Measurements from ENCODE around the gene CHAT. TPM values are rescaled to one million over a fixed set of nuclear protein-coding genes. Genes with fewer than 3 reads are reported as not detected.

The CHAT gene
- total and polyA plus RNA-seq, 12 donors = not detected

DNA sequence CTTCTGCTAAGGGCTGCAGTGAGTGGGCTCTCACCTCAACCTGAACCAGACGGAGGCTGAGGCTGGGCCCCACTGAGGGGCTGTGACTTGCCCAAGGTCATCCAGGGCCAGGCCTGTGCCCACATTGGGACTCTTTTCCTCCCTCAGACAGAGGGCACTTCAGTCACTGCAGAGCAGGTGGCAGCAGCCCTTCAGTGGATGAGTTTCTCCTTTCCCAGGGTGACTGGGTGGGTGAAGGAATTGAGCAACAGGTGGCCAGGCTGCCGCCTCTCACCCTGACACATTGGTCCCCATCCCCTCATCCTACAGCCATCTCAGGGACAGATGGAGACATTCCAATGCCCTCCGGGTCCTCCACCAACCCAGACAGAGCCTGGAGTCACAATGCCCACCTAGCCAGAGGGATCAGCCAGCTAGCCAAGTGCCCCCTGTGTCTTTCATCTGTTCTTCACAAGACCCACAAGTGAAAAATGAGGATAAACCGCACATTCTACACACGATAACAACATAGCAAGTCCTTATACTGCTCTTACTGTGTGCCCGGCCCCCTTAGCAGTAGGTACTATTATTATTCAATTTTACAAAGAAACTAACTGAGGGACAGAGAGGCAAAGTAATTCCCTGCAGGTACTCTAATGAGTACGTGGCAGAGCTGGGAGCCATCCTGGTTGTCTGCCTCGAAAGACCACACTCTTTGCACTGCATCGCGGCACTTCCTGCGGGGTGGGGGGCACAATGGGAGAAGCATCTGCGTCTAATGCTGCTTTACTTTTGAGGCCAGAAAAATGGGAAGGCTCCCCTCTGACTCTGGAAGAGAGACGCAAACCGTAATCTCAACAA lies 5.5 kb upstream of the CHAT start:
- H3K36me3 ChIP-seq = no peaks in the 10 kb centered on the region
- 12 to 15% methylated on average over 14 of the region's 14 CpGs for WGBS, 2 donors
- H3K27me3 ChIP-seq = peaks cover 42 to 89% (median 73%) of the 10 kb centered on the region in 7 donors
- no peak for ATAC-seq
- no peak for DNase-seq
- peaks cover 0 to 41% (median 22%) of the 10 kb centered on the region in 9 donors for H3K4me1 ChIP-seq
- intact Hi-C loops (cut with DNase I) = no loop called here
- H3K4me3 ChIP-seq = no peak overlapping the region
- no peak overlapping the region for H3K27ac ChIP-seq
- H3K9me3 ChIP-seq = no peaks in the 10 kb centered on the region
- TF ChIP-seq, protein P1, sequence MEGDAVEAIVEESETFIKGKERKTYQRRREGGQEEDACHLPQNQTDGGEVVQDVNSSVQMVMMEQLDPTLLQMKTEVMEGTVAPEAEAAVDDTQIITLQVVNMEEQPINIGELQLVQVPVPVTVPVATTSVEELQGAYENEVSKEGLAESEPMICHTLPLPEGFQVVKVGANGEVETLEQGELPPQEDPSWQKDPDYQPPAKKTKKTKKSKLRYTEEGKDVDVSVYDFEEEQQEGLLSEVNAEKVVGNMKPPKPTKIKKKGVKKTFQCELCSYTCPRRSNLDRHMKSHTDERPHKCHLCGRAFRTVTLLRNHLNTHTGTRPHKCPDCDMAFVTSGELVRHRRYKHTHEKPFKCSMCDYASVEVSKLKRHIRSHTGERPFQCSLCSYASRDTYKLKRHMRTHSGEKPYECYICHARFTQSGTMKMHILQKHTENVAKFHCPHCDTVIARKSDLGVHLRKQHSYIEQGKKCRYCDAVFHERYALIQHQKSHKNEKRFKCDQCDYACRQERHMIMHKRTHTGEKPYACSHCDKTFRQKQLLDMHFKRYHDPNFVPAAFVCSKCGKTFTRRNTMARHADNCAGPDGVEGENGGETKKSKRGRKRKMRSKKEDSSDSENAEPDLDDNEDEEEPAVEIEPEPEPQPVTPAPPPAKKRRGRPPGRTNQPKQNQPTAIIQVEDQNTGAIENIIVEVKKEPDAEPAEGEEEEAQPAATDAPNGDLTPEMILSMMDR (IDR thresholded peaks at IDR 0.05) = no peak

DNA sequence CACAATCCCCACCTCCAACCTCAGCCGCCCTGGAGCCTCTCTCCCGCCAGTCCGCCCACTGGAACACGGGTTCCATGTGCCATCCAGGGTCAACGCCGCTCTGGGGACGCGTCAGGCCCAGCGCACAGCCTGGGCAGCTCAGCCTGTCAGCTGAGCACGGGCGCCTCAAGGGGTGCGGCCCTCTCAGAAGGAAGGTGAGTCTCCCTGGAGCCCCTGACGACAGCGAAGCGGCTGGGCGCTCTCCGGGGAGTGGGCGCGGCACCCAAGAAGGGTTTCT lies 4.9 kb upstream of the CHAT start:
- TF ChIP-seq, protein P1 (IDR thresholded peaks at IDR 0.05) = no peak
- no peaks in the 10 kb centered on the region for H3K9me3 ChIP-seq
- peaks cover 0 to 41% (median 22%) of the 10 kb centered on the region in 9 donors for H3K4me1 ChIP-seq
- WGBS, 2 donors = 2 to 3% methylated on average over 19 of the region's 19 CpGs
- peaks cover 42 to 89% (median 75%) of the 10 kb centered on the region in 7 donors for H3K27me3 ChIP-seq
- H3K4me3 ChIP-seq = no peak overlapping the region
- DNase-seq (no peak), ATAC-seq (no peak)
- intact Hi-C loops (cut with DNase I) = no loop called here
- H3K36me3 ChIP-seq = no peaks in the 10 kb centered on the region
- H3K27ac ChIP-seq = no peak overlapping the region

DNA sequence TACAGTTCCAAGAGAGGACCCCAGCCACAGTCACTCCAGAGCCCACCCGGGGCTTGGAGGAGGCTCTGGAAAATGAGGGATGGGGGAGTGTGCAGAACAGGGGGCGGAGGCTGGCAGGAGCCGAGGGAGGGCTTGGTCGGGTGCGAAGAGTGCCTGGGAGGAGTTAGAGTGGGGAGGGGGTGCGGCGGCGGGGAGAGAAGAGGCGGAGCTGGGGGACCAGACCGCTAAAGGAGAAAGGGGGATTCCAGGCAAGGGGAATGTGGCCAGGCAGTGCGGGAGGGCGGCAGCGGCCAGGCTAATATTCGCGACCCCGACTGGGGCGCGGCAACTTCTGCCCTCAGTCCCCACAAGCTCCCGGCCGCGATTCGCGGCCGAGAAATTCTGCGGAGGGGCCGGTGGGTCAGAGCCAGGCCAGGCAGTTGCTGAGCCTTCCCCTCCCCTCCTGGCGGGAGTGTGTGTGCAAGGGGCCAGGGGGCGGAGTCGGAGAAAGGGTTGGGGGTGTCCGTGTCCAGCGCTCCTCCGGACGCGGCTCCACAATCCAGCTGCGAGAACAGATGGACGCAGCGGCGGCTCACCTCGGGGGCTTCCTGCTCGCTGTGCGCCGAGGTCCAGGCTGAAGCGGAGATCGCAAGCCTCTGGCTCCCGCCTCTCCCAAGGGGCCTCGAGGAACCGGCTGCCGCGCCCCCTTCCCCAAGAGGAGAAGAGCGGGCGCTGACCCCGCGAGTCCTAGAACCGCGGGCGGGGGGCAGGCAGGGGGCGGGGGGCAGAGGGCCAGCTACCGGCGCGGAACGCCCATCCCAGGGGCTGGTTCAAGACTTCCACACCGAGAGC lies 4.3 kb upstream of the CHAT start:
- 1% methylated on average over 53 to 62 of the region's 62 CpGs for WGBS, 2 donors
- Histone ChIP-seq H3K36me3 (no peaks in the 10 kb centered on the region), H3K4me1 (peaks cover 0 to 41% (median 22%) of the 10 kb centered on the region in 9 donors), H3K27ac (no peak overlapping the region), H3K4me3 (peak overlapping the region in 4 of 10 donors; percentile 7 to 13 (median 12)), H3K9me3 (no peaks in the 10 kb centered on the region), H3K27me3 (peaks cover 42 to 89% (median 75%) of the 10 kb centered on the region in 7 donors)
- DNase-seq = no peak
- TF ChIP-seq, protein P1 (IDR thresholded peaks at IDR 0.05) = no peak
- no peak for ATAC-seq
- intact Hi-C loops (cut with DNase I) = no loop called here

DNA sequence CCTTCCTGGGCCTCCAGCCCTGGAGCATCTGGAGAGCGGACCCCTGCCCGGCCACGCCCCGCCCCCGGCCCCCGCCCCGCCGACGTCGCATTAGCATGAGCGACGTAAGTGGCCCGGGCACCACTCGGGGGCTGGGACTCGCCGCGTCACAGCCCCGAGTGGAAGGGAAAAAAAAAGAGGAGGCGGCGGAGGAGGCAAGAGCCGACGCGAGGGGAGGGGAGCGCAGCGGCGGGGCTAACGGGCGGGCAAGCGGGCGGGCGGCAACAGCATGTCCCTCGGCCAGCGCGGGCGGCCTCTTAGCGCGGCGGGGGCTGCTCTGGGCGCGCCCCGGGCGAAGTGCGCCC lies 3.8 kb upstream of the CHAT start, which contains the start of gene SLC18A3:
SLC18A3 (plus strand) TSS at position 197 of the 344 bp plus-strand sequence. CDS start 431 bp downstream, outside the sequence.
- Histone ChIP-seq H3K27me3 (peaks cover 44 to 89% (median 81%) of the 10 kb centered on the region in 7 donors), H3K9me3 (no peaks in the 10 kb centered on the region), H3K27ac (no peak within 1 kb of the TSS), H3K36me3 (no peaks in the 10 kb centered on the region), H3K4me3 (peak within 1 kb of the TSS in 4 of 10 donors; percentile 7 to 13 (median 12)), H3K4me1 (peaks cover 0 to 41% (median 22%) of the 10 kb centered on the region in 9 donors)
- ATAC-seq = no peak
- TF ChIP-seq, protein P1 (IDR thresholded peaks at IDR 0.05) = no peak
- 1% methylated on average over 25 to 43 of the region's 43 CpGs for WGBS, 2 donors
- DNase-seq = no peak
- intact Hi-C loops (cut with DNase I) = no loop called here
